Activated T-helper 2 cell treated with anti-CD3 and anti-CD28 coated beads, Interferon-gamma antibody, Interleukin-2, Interleukin-4, amounts not matched to agents 10 μg/mL and 5 μg/mL and 100 μg/mL, durations not matched to agents 14 hours and 24 hours and 36 hours (primary cell): ENCODE measurements around the gene IPP. TPM values are rescaled to one million over a fixed set of nuclear protein-coding genes. Genes with fewer than 3 reads are reported as not detected.

ENCODE experiments used
- total RNA-seq: library from RNA; stranded (reverse); gene quantifications from 2 replicates; pipeline ENCODE4 v1.2.3, GENCODE V29; 2022

Gene IPP
- total RNA-seq, 1 donor from 2014 or later: 14.7 TPM

Other genes with a start within 250 kb of the IPP start
- 703 and 712 TPM in 2 replicates for gene PRDX1, start 228.8 kb downstream of the IPP start, total RNA-seq
- gene AKR1A1, start 199.8 kb downstream of the IPP start, total RNA-seq: 191 and 210 TPM in 2 replicates
- 253 and 265 TPM in 2 replicates for gene NASP, start 166.6 kb downstream of the IPP start, total RNA-seq
- gene CCDC17, start 126.6 kb downstream of the IPP start, total RNA-seq: 2.5 and 2.8 TPM in 2 replicates
- gene GPBP1L1, start 64.1 kb downstream of the IPP start, total RNA-seq: 100 and 103 TPM in 2 replicates
- gene TMEM69, start 62.5 kb downstream of the IPP start, total RNA-seq: 26.8 and 28.9 TPM in 2 replicates
- 33.4 and 38.6 TPM in 2 replicates for gene MAST2, start 53.0 kb upstream of the IPP start, total RNA-seq